ENCODE data around the gene HIGD1C. TPM values are rescaled to one million over a fixed set of nuclear protein-coding genes. Genes with fewer than 3 reads are reported as not detected.
A peak's percentile ranks its signal among the peaks of the same experiment; 100 is the strongest.

The HIGD1C gene
- total RNA-seq, 2 donors from 2014 or later = not detected

DNA sequence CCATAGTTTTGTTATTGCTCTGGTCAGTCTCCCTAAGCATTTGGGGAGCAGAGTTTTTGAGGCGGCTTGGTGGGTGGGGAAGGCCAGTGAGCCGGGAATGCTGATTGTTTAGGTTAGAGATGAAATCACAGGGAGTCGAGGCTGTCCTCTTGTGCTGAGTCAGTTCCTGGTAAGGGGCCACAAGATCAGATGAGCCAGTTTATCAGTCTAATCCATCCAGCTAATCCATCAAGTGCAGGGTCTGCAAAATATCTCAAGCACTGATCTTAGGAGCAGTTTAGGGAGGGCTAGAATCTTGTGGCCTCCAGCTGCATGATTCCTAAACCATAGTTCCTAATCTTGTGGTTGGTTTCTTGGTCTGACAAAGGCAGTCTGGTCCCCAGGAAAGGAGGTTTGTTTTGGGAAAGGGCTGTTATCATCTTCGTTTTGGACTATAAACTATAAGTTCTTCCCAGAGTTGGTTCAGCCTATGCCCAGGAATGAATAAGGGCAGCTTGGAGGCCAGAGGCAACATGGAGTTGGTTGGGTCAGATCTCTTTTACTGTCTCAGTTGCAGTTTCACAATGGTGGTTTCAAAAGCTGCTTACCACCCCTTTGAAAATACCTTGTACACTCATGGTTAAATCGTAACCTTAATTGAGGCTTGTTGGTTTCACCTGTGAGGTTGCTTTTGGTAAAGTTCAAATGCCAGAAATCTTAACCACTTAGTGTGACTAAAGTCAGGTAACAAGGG is 33.6 kb upstream of the HIGD1C start:
- Histone ChIP-seq H3K36me3 (no peaks in the 10 kb centered on the region), H3K27me3 (replicated peaks; ENCODE audit: insufficient read depth) (no peaks in the 10 kb centered on the region), H3K27ac (no peak overlapping the region), H3K4me1 (replicated peaks) (peaks cover 3% of the 10 kb centered on the region), H3K9me3 (no peaks in the 10 kb centered on the region), H3K4me3 (no peak overlapping the region)
- 77% methylated on average over 5 of the region's 5 CpGs for WGBS
- intact Hi-C loops (cut with DNase I) = no loop called here
- no peak for DNase-seq (ENCODE audit: low spot score)
- TF ChIP-seq POLR2AphosphoS5 (IDR thresholded peaks at IDR 0.05) (no peak), POLR2A (IDR thresholded peaks at IDR 0.05) (no peak)
- TF ChIP-seq, protein P1, sequence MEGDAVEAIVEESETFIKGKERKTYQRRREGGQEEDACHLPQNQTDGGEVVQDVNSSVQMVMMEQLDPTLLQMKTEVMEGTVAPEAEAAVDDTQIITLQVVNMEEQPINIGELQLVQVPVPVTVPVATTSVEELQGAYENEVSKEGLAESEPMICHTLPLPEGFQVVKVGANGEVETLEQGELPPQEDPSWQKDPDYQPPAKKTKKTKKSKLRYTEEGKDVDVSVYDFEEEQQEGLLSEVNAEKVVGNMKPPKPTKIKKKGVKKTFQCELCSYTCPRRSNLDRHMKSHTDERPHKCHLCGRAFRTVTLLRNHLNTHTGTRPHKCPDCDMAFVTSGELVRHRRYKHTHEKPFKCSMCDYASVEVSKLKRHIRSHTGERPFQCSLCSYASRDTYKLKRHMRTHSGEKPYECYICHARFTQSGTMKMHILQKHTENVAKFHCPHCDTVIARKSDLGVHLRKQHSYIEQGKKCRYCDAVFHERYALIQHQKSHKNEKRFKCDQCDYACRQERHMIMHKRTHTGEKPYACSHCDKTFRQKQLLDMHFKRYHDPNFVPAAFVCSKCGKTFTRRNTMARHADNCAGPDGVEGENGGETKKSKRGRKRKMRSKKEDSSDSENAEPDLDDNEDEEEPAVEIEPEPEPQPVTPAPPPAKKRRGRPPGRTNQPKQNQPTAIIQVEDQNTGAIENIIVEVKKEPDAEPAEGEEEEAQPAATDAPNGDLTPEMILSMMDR (IDR thresholded peaks at IDR 0.05) = no peak

DNA sequence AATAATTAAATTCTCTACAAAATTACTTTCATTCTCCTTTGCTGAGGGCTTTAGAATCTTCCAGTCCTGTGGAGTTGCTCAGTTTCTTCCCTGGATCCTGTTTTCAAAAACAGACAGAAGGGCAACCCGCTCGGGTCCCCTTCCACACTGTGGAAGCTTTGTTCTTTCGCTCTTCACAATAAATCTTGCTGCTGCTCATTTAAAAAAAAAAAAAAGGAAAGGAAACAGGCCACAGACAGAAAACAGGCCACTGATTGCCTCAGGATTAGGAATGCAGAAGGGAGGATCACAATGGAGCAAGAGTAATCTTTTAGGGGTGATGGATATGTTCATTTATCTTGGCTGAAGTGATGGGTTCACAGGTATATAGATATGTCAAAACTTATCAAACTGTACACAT is 29.5 kb upstream of the HIGD1C start:
- H3K27ac ChIP-seq = peak overlapping the region; percentile 82 to 83
- no peaks in the 10 kb centered on the region for H3K9me3 ChIP-seq
- H3K4me1 ChIP-seq (replicated peaks) = peaks cover 5% of the 10 kb centered on the region
- H3K36me3 ChIP-seq = no peaks in the 10 kb centered on the region
- no peak overlapping the region for H3K4me3 ChIP-seq
- TF ChIP-seq POLR2AphosphoS5 (IDR thresholded peaks at IDR 0.05) = peak; percentile 56
- TF ChIP-seq, protein P1 (IDR thresholded peaks at IDR 0.05) = no peak
- DNase-seq (ENCODE audit: low spot score) = no peak
- WGBS = 14% methylated on average over 3 of the region's 3 CpGs
- H3K27me3 ChIP-seq (replicated peaks; ENCODE audit: insufficient read depth) = no peaks in the 10 kb centered on the region
- intact Hi-C loops (cut with DNase I) = loop anchor here (10.0 kb wide), 1 partner anchor 98 kb away; no protein-coding TSS in a partner anchor

DNA sequence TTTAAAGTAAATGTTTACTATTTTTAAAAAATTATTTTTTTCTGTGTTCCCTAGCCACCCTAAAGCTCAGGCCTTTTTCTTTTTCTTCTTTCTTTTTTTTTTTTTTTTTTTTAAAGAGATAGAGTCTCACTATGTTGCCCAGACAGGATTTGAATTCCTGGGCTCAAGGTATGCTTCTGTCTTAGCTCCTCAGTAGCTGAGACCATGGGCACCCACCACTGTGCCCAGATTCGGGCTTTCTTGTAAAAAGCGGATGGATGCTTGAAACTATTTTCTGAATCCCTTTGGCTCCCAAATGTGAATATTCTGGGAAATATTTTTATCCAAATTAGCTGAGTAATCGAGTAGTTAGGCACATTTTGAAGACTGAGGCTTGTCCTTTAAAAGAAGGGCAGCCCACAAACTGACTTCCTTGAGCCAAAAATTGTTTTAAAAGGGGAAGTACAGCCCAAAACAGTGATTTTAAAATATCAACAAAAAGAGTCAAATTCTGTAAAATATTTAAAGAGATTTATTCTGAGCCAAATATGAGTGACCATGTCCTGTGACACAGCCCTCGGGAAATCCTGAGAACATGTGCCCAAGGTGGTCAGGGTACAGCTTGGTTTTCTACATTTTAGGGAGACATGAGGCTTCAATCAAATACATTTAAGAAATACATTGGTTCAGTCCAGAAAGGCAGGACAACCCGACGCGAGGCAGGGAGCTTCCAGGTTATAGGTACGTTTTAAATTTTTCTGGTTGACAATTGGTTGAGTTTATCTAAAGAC is 28.8 kb upstream of the HIGD1C start:
- Histone ChIP-seq H3K36me3 (no peaks in the 10 kb centered on the region), H3K9me3 (no peaks in the 10 kb centered on the region), H3K4me1 (replicated peaks) (peaks cover 5% of the 10 kb centered on the region), H3K27ac (peak overlapping the region; percentile 82 to 83), H3K4me3 (peak overlapping the region; percentile 66 to 68), H3K27me3 (replicated peaks; ENCODE audit: insufficient read depth) (no peaks in the 10 kb centered on the region)
- TF ChIP-seq POLR2A (IDR thresholded peaks at IDR 0.05) = no peak
- TF ChIP-seq, protein P1 (IDR thresholded peaks at IDR 0.05) = no peak
- TF ChIP-seq POLR2AphosphoS5 (IDR thresholded peaks at IDR 0.05) = no peak
- WGBS = 18% methylated on average over 8 of the region's 8 CpGs
- intact Hi-C loops (cut with DNase I) = loop anchor here (10.0 kb wide), 1 partner anchor 99 kb away; no protein-coding TSS in a partner anchor
- DNase-seq (ENCODE audit: low spot score) = no peak

DNA sequence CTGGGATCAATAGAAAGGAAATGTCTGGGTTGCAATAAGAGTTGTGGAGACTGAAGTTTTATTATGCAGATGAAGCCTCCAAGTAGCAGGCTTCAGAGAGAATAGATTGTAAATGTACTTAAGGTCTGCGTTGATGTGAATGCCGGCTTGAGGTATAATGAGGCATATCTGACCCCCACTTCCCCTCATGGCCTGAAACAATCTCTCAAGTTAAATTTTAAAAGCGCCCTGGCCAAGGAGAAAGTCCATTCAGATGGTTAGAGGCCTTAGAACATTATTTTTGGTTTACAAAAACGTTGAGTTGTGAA is 28.3 kb upstream of the HIGD1C start:
- Histone ChIP-seq H3K4me3 (peak overlapping the region; percentile 66 to 68), H3K27me3 (replicated peaks; ENCODE audit: insufficient read depth) (no peaks in the 10 kb centered on the region), H3K36me3 (no peaks in the 10 kb centered on the region), H3K9me3 (no peaks in the 10 kb centered on the region), H3K4me1 (replicated peaks) (peaks cover 5% of the 10 kb centered on the region), H3K27ac (peak overlapping the region; percentile 82 to 83)
- intact Hi-C loops (cut with DNase I) = loop anchor here (10.0 kb wide), 1 partner anchor 99 kb away; no protein-coding TSS in a partner anchor
- WGBS = under 1% methylated on average over 4 of the region's 4 CpGs
- DNase-seq (ENCODE audit: low spot score) = no peak
- TF ChIP-seq, protein P1 (IDR thresholded peaks at IDR 0.05) = no peak
- TF ChIP-seq POLR2AphosphoS5 (IDR thresholded peaks at IDR 0.05) = no peak
